HCT116 (cell line): ENCODE results near the gene NT5C2. TPM values are rescaled to one million over a fixed set of nuclear protein-coding genes. Genes with fewer than 3 reads are reported as not detected.

Source experiments
- ATAC-seq: fragments of 200-7000 bp; cut with Tn5 transposase; 2 replicates; pipeline ENCODE4 v1.9.1; 2020; ENCODE audit warnings: mild to moderate bottlenecking, moderate library complexity
- BruUV-seq: library from RNA; stranded (reverse); fragments of 400-500 nt; replicated peaks from 2 replicates; lab custom pipeline; 2021; lab: Mats Ljungman, UMichigan
- CTCF ChIA-PET: fragments of 300-600 bp; sonication (Branson Sonifier 250); formaldehyde crosslinking; loops from one replicate; lab custom pipeline; 2021; ENCODE audit warnings: antibody characterized with exemption; lab: Charles Lee
- POLR2A ChIA-PET: fragments of 300-600, 350-600 bp; sonication (Branson Sonifier 250); formaldehyde crosslinking; loops from one replicate; lab custom pipeline; 2021; ENCODE audit warnings: antibody characterized with exemption; lab: Charles Lee
- RAD21 ChIA-PET, 2 experiments: fragments of 300-600 bp; sonication (Branson Sonifier 250); formaldehyde crosslinking; loops; one replicate each; lab custom pipeline; 2023; ENCODE audit warnings: low total read pairs in 2 of 2; ENCODE audit not compliant: uncharacterized antibody in 2 of 2, unreplicated experiment in 2 of 2, low non-redundant PET in 1 of 2; lab: Charles Lee
- DNase-seq: peaks from one replicate; pipeline ENCODE4 v3.0.0-alpha.2; 2010; ENCODE audit warnings: low read depth, low spot score
- H2AFZ ChIP-seq: fragments of 200-600 bp; shearing (Covaris generic), sonication (generic); 2 replicates; pipeline ENCODE4 v1.6.1; 2017; ENCODE audit warnings: low read depth, mixed run types, mixed read lengths, antibody characterized with exemption, low read length; ENCODE audit not compliant: poor library complexity, severe bottlenecking
- H3K27ac ChIP-seq: 2 replicates; pipeline ENCODE4 v1.5.1; 2012; ENCODE audit warnings: low read depth, low read length
- H3K27me3 ChIP-seq: fragments of 200-600 bp; sonication (generic); 2 replicates; pipeline ENCODE4 v1.6.1; 2016; ENCODE audit warnings: mixed run types, low read length, mixed read lengths; ENCODE audit not compliant: insufficient read depth
- H3K36me3 ChIP-seq, 2 experiments: fragments of 200-500 bp in 1 of 2; fragments of 200-600 bp in 1 of 2; sonication (Bioruptor generic) in 1 of 2; sonication (generic) in 1 of 2; 2 replicates each; pipeline versions ENCODE4 v1.5.1 to v1.6.1; 2014 to 2016; ENCODE audit warnings: low read length in 2 of 2, inconsistent platforms in 1 of 2, mixed read lengths in 1 of 2, mixed run types in 1 of 2; ENCODE audit not compliant: insufficient read depth in 2 of 2, control insufficient read depth in 1 of 2
- H3K4me1 ChIP-seq, 2 experiments: fragments of 200-600 bp in 1 of 2; sonication (generic) in 1 of 2; 2 replicates each; pipeline versions ENCODE4 v1.5.1 to v1.6.1; 2012 to 2017; ENCODE audit warnings: low read length in 2 of 2, inconsistent platforms in 1 of 2, mild to moderate bottlenecking in 1 of 2, mixed read lengths in 1 of 2, mixed run types in 1 of 2, moderate library complexity in 1 of 2; ENCODE audit not compliant: insufficient read depth in 2 of 2, control insufficient read depth in 1 of 2
- H3K4me2 ChIP-seq: fragments of 200-600 bp; sonication (generic); 2 replicates; pipeline ENCODE4 v1.6.1; 2017; ENCODE audit warnings: mixed run types, low read length, mixed read lengths
- H3K4me3 ChIP-seq, 2 experiments: fragments of 200-600 bp in 1 of 2; sonication (generic) in 1 of 2; replicated peaks in 1 of 2; 2 replicates each; pipeline ENCODE4 v1.5.1; 2011 to 2016; ENCODE audit warnings: low read length in 2 of 2, control low read depth in 1 of 2, low read depth in 1 of 2, mild to moderate bottlenecking in 1 of 2, mixed read lengths in 1 of 2, mixed run types in 1 of 2
- H3K79me2 ChIP-seq: fragments of 200-600 bp; sonication (generic); 2 replicates; pipeline ENCODE4 v1.6.1; 2017; ENCODE audit warnings: mild to moderate bottlenecking, mixed run types, low read length, moderate library complexity, mixed read lengths; ENCODE audit not compliant: insufficient read depth
- H3K9ac ChIP-seq: fragments of 200-600 bp; sonication (generic); 2 replicates; pipeline ENCODE4 v1.6.1; 2016; ENCODE audit warnings: low read length, mixed read lengths
- H3K9me2 ChIP-seq: fragments of 200-600 bp; sonication (generic), shearing (Covaris generic); 2 replicates; pipeline ENCODE4 v1.6.1; 2017; ENCODE audit warnings: mixed run types, mild to moderate bottlenecking, moderate library complexity; ENCODE audit not compliant: insufficient read depth
- H3K9me3 ChIP-seq, 2 experiments: fragments of 200-500 bp in 1 of 2; fragments of 200-600 bp in 1 of 2; sonication (Bioruptor generic) in 1 of 2; sonication (generic) in 1 of 2; 2 replicates each; pipeline ENCODE4 v1.6.1; 2014 to 2017; ENCODE audit warnings: low read length in 2 of 2, mixed read lengths in 2 of 2, inconsistent platforms in 1 of 2, low read depth in 1 of 2, mild to moderate bottlenecking in 1 of 2, mixed run types in 1 of 2, moderate library complexity in 1 of 2; ENCODE audit not compliant: control insufficient read depth in 1 of 2, insufficient read depth in 1 of 2
- H4K20me1 ChIP-seq: fragments of 200-600 bp; sonication (generic), shearing (Covaris generic); 2 replicates; pipeline ENCODE4 v1.6.1; 2017; ENCODE audit warnings: mixed run types, mild to moderate bottlenecking, moderate library complexity; ENCODE audit not compliant: insufficient read depth
- CBX3 ChIP-seq: IDR thresholded peaks from 2 replicates; pipeline ENCODE4 v1.6.1; 2012; ENCODE audit warnings: low read depth
- EGR1 ChIP-seq: IDR thresholded peaks from 2 replicates; pipeline ENCODE4 v1.6.1; 2012; ENCODE audit warnings: low read depth
- ELF1 ChIP-seq: IDR thresholded peaks from 2 replicates; pipeline ENCODE4 v1.6.1; 2012; ENCODE audit warnings: low read depth, borderline replicate concordance
- EZH2phosphoT487 ChIP-seq: fragments of 200-600 bp; IDR thresholded peaks from 2 replicates; pipeline ENCODE4 v1.6.1; 2018; ENCODE audit warnings: antibody characterized with exemption, borderline replicate concordance
- FOSL1 ChIP-seq: IDR thresholded peaks from 2 replicates; pipeline ENCODE4 v1.6.1; 2012; ENCODE audit warnings: low read depth
- POLR2A ChIP-seq: IDR thresholded peaks from 2 replicates; pipeline ENCODE4 v1.7.0; 2011; ENCODE audit warnings: borderline replicate concordance; ENCODE audit not compliant: insufficient read depth, insufficient read length; ENCODE audit errors: extremely low read depth
- POLR2AphosphoS5 ChIP-seq: IDR thresholded peaks from 2 replicates; pipeline ENCODE4 v1.6.1; 2011; ENCODE audit warnings: mild to moderate bottlenecking, low read depth, low read length, moderate library complexity
- RAD21 ChIP-seq: IDR thresholded peaks from 2 replicates; pipeline ENCODE4 v1.6.1; 2012; ENCODE audit warnings: low read depth, mild to moderate bottlenecking
- SIN3A ChIP-seq: IDR thresholded peaks from 2 replicates; pipeline ENCODE4 v1.6.1; 2012; ENCODE audit warnings: low read depth
- YY1 ChIP-seq: IDR thresholded peaks from 2 replicates; pipeline ENCODE4 v1.6.1; 2011; ENCODE audit warnings: low read length, low read depth, moderate library complexity, mild to moderate bottlenecking; ENCODE audit not compliant: insufficient replicate concordance; ENCODE audit errors: extremely low read depth
- ZFX ChIP-seq: fragments of 450-650 bp; IDR thresholded peaks from 2 replicates; pipeline ENCODE4 v1.6.1; 2017
- intact Hi-C: fragments of 100-400 bp; cut with micrococcal nuclease; formaldehyde crosslinking; loops from 2 replicates; pipeline ENCODE4 v1.10.0; 2022
- total RNA-seq: library from RNA; stranded (reverse); gene quantifications from one replicate; pipeline ENCODE4 v1.2.1, GENCODE V29; 2021; ENCODE audit not compliant: unreplicated experiment
- TF ChIP-seq, protein P1 (sequence below): IDR thresholded peaks from 2 replicates; pipeline ENCODE4 v1.6.1; 2012; ENCODE audit warnings: low read depth
- TF ChIP-seq, protein P2 (sequence below), 3 experiments: fragments of 200-600 bp in 1 of 3; sonication (generic) in 1 of 3; IDR thresholded peaks in 2 of 3; conservative IDR thresholded peaks in 1 of 3; 2 replicates each; pipeline ENCODE4 v1.5.1; 2012 to 2017; ENCODE audit warnings: low read depth in 2 of 3, low read length in 2 of 3, antibody characterized with exemption in 1 of 3, borderline replicate concordance in 1 of 3, control low read depth in 1 of 3, mild to moderate bottlenecking in 1 of 3, mixed read lengths in 1 of 3, mixed run types in 1 of 3, moderate library complexity in 1 of 3; ENCODE audit not compliant: insufficient read depth in 1 of 3
- TF ChIP-seq, protein P3 (sequence below): IDR thresholded peaks from 2 replicates; pipeline ENCODE4 v1.6.1; 2012

The NT5C2 gene
- total RNA-seq, 1 experiment from 2014 or later = 63.0 TPM

DNA sequence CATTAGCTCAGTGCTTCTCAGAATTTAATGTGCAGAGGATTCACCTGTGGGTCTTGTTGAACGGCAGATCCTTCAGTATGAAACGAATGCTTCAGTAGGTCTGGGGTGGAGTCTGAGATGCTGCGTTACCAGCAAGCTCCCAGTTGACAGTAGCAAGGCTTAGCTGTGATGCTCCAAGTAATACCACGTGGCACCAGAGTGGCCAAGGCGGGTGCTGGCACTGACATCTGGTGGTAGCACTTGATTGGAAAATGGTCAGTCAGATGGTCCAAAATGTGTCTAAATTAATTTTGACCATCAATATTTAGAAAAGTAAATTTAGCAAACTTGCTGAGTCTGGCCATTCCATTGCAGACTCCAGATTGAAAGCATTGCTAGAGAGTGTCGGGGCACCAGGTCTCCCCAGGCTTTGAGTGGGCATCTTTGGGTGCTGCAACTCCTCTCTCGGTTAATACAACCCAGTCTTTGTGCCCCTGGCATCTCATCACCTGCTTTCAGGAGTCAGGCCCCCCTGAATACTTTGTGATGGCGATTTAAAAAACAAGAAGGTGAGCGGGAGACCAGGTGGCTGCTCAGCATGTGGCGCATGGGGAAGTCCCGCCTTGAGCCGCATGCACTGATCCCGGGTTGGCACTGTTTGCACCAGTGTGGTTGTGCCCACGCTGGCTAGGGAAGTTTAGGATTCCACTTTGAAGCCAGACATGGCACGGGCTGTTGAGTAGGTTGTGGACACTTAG lies 130.1 kb downstream of the NT5C2 start:
- Histone ChIP-seq H3K79me2 (no peaks in the 10 kb centered on the region), H3K9me2 (no peaks in the 10 kb centered on the region), H3K4me1 (no peaks in the 10 kb centered on the region), H3K36me3 (no peaks in the 10 kb centered on the region), H3K4me2 (no peak overlapping the region), H3K4me3 (no peak overlapping the region), H4K20me1 (no peaks in the 10 kb centered on the region), H3K27me3 (no peaks in the 10 kb centered on the region), H3K27ac (no peak overlapping the region), H3K9me3 (no peaks in the 10 kb centered on the region), H3K9ac (no peak overlapping the region), H2AFZ (no peak overlapping the region)
- ChIA-PET RAD21 (interaction anchor here (1.1 to 1.5 kb wide), 3 partner anchors 145 to 146 kb away, joined by 3 to 5 read pairs (median 3); partner anchors contain the start of gene CNNM2 (in 1 of the 2)), POLR2A (interaction anchor here (1.5 kb wide), 1 partner anchor 145 kb away, joined by 5 read pairs; the partner anchor contains the start of gene CNNM2), CTCF (interaction anchor here (1.0 to 4.2 kb wide), 3 partner anchors 145 to 226 kb away, joined by 3 to 40 read pairs (median 10); partner anchors contain the start of genes CNNM2 and CYP17A1)
- intact Hi-C loops = no loop called here
- DNase-seq = no peak
- BruUV-seq = no TSS peak
- ATAC-seq = peak; percentile 74
- TF ChIP-seq EZH2phosphoT487 (no peak), POLR2A (no peak), ZFX (no peak; the same call in 1 of the 2 replicates), FOSL1 (no peak), YY1 (no peak), EGR1 (no peak), POLR2AphosphoS5 (no peak), ELF1 (no peak), RAD21 (peak; percentile 63), CBX3 (no peak), SIN3A (no peak)
- TF ChIP-seq, protein P1, sequence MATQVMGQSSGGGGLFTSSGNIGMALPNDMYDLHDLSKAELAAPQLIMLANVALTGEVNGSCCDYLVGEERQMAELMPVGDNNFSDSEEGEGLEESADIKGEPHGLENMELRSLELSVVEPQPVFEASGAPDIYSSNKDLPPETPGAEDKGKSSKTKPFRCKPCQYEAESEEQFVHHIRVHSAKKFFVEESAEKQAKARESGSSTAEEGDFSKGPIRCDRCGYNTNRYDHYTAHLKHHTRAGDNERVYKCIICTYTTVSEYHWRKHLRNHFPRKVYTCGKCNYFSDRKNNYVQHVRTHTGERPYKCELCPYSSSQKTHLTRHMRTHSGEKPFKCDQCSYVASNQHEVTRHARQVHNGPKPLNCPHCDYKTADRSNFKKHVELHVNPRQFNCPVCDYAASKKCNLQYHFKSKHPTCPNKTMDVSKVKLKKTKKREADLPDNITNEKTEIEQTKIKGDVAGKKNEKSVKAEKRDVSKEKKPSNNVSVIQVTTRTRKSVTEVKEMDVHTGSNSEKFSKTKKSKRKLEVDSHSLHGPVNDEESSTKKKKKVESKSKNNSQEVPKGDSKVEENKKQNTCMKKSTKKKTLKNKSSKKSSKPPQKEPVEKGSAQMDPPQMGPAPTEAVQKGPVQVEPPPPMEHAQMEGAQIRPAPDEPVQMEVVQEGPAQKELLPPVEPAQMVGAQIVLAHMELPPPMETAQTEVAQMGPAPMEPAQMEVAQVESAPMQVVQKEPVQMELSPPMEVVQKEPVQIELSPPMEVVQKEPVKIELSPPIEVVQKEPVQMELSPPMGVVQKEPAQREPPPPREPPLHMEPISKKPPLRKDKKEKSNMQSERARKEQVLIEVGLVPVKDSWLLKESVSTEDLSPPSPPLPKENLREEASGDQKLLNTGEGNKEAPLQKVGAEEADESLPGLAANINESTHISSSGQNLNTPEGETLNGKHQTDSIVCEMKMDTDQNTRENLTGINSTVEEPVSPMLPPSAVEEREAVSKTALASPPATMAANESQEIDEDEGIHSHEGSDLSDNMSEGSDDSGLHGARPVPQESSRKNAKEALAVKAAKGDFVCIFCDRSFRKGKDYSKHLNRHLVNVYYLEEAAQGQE = no peak
- TF ChIP-seq, protein P2, sequence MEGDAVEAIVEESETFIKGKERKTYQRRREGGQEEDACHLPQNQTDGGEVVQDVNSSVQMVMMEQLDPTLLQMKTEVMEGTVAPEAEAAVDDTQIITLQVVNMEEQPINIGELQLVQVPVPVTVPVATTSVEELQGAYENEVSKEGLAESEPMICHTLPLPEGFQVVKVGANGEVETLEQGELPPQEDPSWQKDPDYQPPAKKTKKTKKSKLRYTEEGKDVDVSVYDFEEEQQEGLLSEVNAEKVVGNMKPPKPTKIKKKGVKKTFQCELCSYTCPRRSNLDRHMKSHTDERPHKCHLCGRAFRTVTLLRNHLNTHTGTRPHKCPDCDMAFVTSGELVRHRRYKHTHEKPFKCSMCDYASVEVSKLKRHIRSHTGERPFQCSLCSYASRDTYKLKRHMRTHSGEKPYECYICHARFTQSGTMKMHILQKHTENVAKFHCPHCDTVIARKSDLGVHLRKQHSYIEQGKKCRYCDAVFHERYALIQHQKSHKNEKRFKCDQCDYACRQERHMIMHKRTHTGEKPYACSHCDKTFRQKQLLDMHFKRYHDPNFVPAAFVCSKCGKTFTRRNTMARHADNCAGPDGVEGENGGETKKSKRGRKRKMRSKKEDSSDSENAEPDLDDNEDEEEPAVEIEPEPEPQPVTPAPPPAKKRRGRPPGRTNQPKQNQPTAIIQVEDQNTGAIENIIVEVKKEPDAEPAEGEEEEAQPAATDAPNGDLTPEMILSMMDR (IDR thresholded peaks at IDR 0.05 in 2 of 3, conservative IDR thresholded peaks at IDR 0.05 in 1 of 3; ENCODE audit: borderline replicate concordance in 1 of 3, insufficient read depth in 1 of 3, low read depth in 2 of 3, low read length in 2 of 3) = peak; percentile 18 to 46 (median 39); a peak in 4 of 6 replicates
- TF ChIP-seq, protein P3, sequence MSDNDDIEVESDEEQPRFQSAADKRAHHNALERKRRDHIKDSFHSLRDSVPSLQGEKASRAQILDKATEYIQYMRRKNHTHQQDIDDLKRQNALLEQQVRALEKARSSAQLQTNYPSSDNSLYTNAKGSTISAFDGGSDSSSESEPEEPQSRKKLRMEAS = no peak
